NCI-H1436 (cell line): ENCODE measurements around the gene CHRNB1.

Experiments
- DNase-seq: peaks from one replicate; lab custom pipeline; 2025; lab: John Stamatoyannopoulos, UW

The CHRNB1 gene

GRCh38 chr17:7437950-7438614 is 6.8 kb upstream of the CHRNB1 start:
- no peak for DNase-seq

GRCh38 chr17:7438656-7439460 is 6.0 kb upstream of the CHRNB1 start:
- no peak for DNase-seq

- no peak for DNase-seq
Observed at GRCh38 chr17:7439462-7440112, 5.3 kb upstream of the CHRNB1 start, which contains the start of gene FGF11. FGF11 (plus strand) TSS chr17:7439512; CDS start chr17:7439621, 109 bp downstream.

- DNase-seq: peak; percentile 53
Observed at GRCh38 chr17:7440113-7440833, 4.6 kb upstream of the CHRNB1 start.

GRCh38 chr17:7440834-7441195 is 4.0 kb upstream of the CHRNB1 start:
- no peak for DNase-seq

GRCh38 chr17:7441266-7441665 is 3.6 kb upstream of the CHRNB1 start:
- DNase-seq: no peak

GRCh38 chr17:7442142-7442541 is 2.7 kb upstream of the CHRNB1 start:
- DNase-seq: no peak

- DNase-seq: no peak
Observed at GRCh38 chr17:7443499-7444485, 1.1 kb upstream of the CHRNB1 start.

- peak; percentile 14 for DNase-seq
Observed at GRCh38 chr17:7445619-7445968, 733 bp downstream of the CHRNB1 start.

GRCh38 chr17:7448461-7448860 is 3.6 kb downstream of the CHRNB1 start:
- no peak for DNase-seq

GRCh38 chr17:7459961-7460545 is 15.2 kb downstream of the CHRNB1 start:
- no peak for DNase-seq

GRCh38 chr17:7460850-7461660 is 16.2 kb downstream of the CHRNB1 start:
- no peak for DNase-seq

- DNase-seq: no peak
Observed at GRCh38 chr17:7462474-7463371, 17.9 kb downstream of the CHRNB1 start.

- no peak for DNase-seq
Observed at GRCh38 chr17:7463372-7463846, 18.5 kb downstream of the CHRNB1 start.

GRCh38 chr17:7464081-7464480 is 19.2 kb downstream of the CHRNB1 start:
- no peak for DNase-seq

GRCh38 chr17:7465597-7466275 is 20.9 kb downstream of the CHRNB1 start:
- DNase-seq: no peak

- DNase-seq: no peak
Observed at GRCh38 chr17:7466318-7466638, 21.4 kb downstream of the CHRNB1 start.

- DNase-seq: no peak
Observed at GRCh38 chr17:7466639-7467341, 21.9 kb downstream of the CHRNB1 start.
